Testis (tissue), 2 donors: ENCODE results near the gene FARP1.

Experiments used
- CTCF ChIP-seq, 3 experiments: fragments of 450-650 bp in 2 of 3; fragments of 200-600 bp in 1 of 3; sonication (generic) in 1 of 3; IDR thresholded peaks; one replicate each; pipeline ENCODE4 v1.5.1; 2016 to 2019; ENCODE audit warnings: antibody characterized with exemption in 3 of 3, mild to moderate bottlenecking in 2 of 3, moderate library complexity in 1 of 3
- POLR2A ChIP-seq: fragments of 450-650 bp; IDR thresholded peaks from one replicate; pipeline ENCODE4 v1.6.1; 2017; ENCODE audit warnings: antibody characterized with exemption, mild to moderate bottlenecking, moderate library complexity

- TF ChIP-seq CTCF (IDR thresholded peaks at IDR 0.05) (no peak), POLR2A (no peak)
These were observed 12.7 kb downstream of the FARP1 start for GRCh38 chr13:98155475-98156109.
